IPS-15b (cell line): Measurements from ENCODE around the gene ZSWIM9.

Experiments used
- H3K27me3 ChIP-seq: one replicate; pipeline ENCODE4 v1.6.1; 2013; ENCODE audit warnings: low read length; ENCODE audit not compliant: control insufficient read depth, insufficient read depth
- H3K36me3 ChIP-seq: one replicate; pipeline ENCODE4 v1.6.1; 2013; ENCODE audit warnings: low read length; ENCODE audit not compliant: control insufficient read depth, insufficient read depth
- H3K4me1 ChIP-seq: one replicate; pipeline ENCODE4 v1.6.1; 2013; ENCODE audit warnings: mild to moderate bottlenecking, low read length; ENCODE audit not compliant: control insufficient read depth, insufficient read depth
- H3K4me3 ChIP-seq: one replicate; pipeline ENCODE4 v1.5.1; 2013; ENCODE audit warnings: low read depth, low read length
- H3K9ac ChIP-seq: one replicate; pipeline ENCODE4 v1.6.1; 2013; ENCODE audit warnings: low read depth, mild to moderate bottlenecking, low read length
- H3K9me3 ChIP-seq: one replicate; pipeline ENCODE4 v1.6.1; 2013; ENCODE audit warnings: mild to moderate bottlenecking, low read length; ENCODE audit not compliant: control insufficient read depth, insufficient read depth

ZSWIM9 gene

DNA sequence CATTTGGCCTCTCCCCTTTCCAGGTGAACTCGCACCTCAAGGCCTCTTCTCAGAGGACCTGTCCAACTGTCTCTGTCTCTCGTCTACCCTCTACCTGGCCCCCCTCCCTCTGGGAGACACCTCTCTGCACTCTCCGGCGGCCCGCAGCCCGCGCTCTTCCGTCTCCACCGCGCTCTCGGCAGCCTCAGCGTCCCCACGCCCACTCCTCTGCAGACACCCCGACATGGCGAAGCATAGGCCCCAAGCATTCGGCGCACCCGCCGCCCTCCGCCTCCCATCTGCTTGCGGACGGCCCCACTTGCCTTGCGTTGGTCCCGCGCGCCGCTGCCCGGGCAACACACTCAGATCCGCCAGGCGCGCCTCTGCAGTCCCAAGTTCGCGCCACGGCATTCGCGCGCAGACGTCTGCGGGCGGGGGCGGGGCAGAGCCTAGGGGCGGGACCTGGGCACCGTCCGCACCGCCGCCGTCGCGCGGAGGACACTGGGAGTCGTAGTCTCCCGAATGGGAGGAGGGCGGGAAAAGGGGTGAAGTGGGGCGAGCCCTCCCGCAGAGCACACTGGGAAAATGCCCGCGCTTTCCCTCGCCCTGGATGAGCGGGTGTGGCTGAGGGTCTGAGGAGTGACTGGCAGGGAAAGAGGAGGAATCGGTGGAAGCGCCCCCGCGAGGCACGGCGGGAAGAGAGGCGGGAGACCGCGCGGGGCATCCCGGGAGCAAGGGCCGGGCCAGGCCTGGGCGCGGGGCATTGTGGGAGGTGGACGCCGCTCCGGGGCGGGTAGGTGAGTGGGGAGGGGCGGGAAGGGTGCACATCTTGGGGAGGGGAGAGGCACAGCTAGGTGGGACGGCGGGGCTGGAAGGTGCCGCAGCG is at the start of gene ZSWIM9, which contains the start of gene LIG1:
ZSWIM9 (plus strand) TSS at position 742 of the 865 bp plus-strand sequence. CDS start 1,123 bp downstream, outside the sequence.
LIG1 (minus strand) TSS at position 406 of the 865 bp plus-strand sequence. CDS start 4,778 bp downstream, outside the sequence.
- peak within 1 kb of the TSS; percentile 83 for H3K9ac ChIP-seq
- peak within 1 kb of the TSS; percentile 99 for H3K4me3 ChIP-seq
- peaks cover 5% of the 10 kb centered on the region for H3K36me3 ChIP-seq
- no peaks in the 10 kb centered on the region for H3K9me3 ChIP-seq
- no peaks in the 10 kb centered on the region for H3K27me3 ChIP-seq
- no peaks in the 10 kb centered on the region for H3K4me1 ChIP-seq

DNA sequence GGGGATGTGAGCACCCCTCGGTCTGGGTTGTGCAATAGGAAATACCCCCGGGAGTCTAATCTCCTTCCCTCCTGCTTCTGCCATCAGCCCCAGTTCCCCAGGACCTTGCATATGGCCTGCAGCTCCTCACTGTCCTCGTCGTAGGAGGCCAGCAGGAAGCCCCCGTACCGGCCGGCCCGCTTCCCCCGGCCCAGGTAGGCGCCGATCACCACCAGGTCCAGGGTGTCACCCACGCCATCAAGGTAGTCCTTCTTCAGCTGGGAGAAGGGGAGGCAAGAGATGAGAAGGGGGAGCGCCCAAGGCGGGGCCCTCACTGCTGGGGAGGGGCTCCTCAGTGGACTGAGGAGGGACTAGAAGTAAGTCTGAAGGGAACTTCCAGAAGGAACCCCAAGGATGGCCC is 49.4 kb upstream of the ZSWIM9 start:
- H3K27me3 ChIP-seq: no peaks in the 10 kb centered on the region
- H3K9ac ChIP-seq: no peak overlapping the region
- H3K9me3 ChIP-seq: no peaks in the 10 kb centered on the region
- H3K36me3 ChIP-seq: peaks cover 36% of the 10 kb centered on the region
- H3K4me1 ChIP-seq: no peaks in the 10 kb centered on the region
- H3K4me3 ChIP-seq: no peak overlapping the region

GRCh38 chr19:48121909-48122371 is 48.5 kb upstream of the ZSWIM9 start:
- Histone ChIP-seq H3K4me1 (no peaks in the 10 kb centered on the region), H3K9me3 (no peaks in the 10 kb centered on the region), H3K9ac (no peak overlapping the region), H3K36me3 (peaks cover 36% of the 10 kb centered on the region), H3K27me3 (no peaks in the 10 kb centered on the region), H3K4me3 (no peak overlapping the region)

GRCh38 chr19:48122421-48122820 is 48.1 kb upstream of the ZSWIM9 start:
- no peak overlapping the region for H3K9ac ChIP-seq
- H3K4me1 ChIP-seq: no peaks in the 10 kb centered on the region
- H3K36me3 ChIP-seq: peaks cover 41% of the 10 kb centered on the region
- H3K4me3 ChIP-seq: no peak overlapping the region
- H3K27me3 ChIP-seq: no peaks in the 10 kb centered on the region
- H3K9me3 ChIP-seq: no peaks in the 10 kb centered on the region

GRCh38 chr19:48123907-48124651 is 46.4 kb upstream of the ZSWIM9 start:
- Histone ChIP-seq H3K9me3 (no peaks in the 10 kb centered on the region), H3K9ac (no peak overlapping the region), H3K36me3 (peaks cover 43% of the 10 kb centered on the region), H3K4me1 (no peaks in the 10 kb centered on the region), H3K4me3 (no peak overlapping the region), H3K27me3 (no peaks in the 10 kb centered on the region)

DNA sequence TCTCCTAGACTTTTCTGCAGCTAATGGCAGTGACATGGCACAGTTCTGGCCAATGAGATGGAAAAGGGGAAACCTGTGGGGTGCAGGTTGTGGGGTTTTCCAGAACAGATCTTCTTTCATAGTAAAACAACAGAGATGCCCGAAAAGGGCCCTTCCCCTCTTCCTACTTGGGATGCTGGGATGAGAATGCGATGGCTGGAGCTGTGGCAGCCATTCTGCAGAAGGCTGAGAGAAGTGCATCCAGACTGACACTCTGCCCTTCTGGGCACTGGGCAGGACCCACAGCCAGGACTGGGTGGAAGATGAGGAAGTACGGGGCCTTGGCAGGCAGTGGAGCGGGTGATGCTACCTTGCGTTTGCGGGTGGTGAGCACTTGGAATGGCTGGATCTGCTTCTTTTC is 42.9 kb upstream of the ZSWIM9 start:
- Histone ChIP-seq H3K9ac (no peak overlapping the region), H3K9me3 (no peaks in the 10 kb centered on the region), H3K4me3 (no peak overlapping the region), H3K4me1 (no peaks in the 10 kb centered on the region), H3K36me3 (peaks cover 57% of the 10 kb centered on the region), H3K27me3 (no peaks in the 10 kb centered on the region)

GRCh38 chr19:48133094-48133493 is 37.4 kb upstream of the ZSWIM9 start:
- no peaks in the 10 kb centered on the region for H3K9me3 ChIP-seq
- H3K27me3 ChIP-seq: no peaks in the 10 kb centered on the region
- H3K36me3 ChIP-seq: peaks cover 58% of the 10 kb centered on the region
- no peak overlapping the region for H3K4me3 ChIP-seq
- no peak overlapping the region for H3K9ac ChIP-seq
- no peaks in the 10 kb centered on the region for H3K4me1 ChIP-seq

GRCh38 chr19:48135411-48135810 is 35.1 kb upstream of the ZSWIM9 start:
- peaks cover 53% of the 10 kb centered on the region for H3K36me3 ChIP-seq
- no peaks in the 10 kb centered on the region for H3K9me3 ChIP-seq
- H3K4me3 ChIP-seq: no peak overlapping the region
- H3K4me1 ChIP-seq: no peaks in the 10 kb centered on the region
- H3K27me3 ChIP-seq: no peaks in the 10 kb centered on the region
- H3K9ac ChIP-seq: no peak overlapping the region

DNA sequence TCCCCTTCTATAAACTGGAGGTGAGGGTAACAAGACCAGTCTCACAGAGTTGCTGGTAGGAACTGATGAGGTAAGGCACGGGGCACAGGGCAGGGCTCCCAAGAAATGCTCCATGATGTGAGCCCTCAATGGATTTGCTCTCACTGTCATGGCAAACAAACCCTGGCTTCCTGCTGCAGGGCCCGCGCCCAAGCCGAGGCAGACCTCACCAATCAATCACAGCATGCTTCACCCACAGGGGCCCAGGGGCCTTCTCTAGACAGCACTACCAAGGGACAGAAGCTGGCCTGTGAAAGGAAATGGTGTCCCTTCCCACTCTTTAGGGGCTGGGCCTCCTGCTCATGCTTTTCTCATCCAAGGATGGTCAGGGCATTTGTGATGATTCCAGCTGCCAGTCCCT is 33.9 kb upstream of the ZSWIM9 start:
- Histone ChIP-seq H3K4me3 (no peak overlapping the region), H3K9me3 (no peaks in the 10 kb centered on the region), H3K9ac (no peak overlapping the region), H3K27me3 (no peaks in the 10 kb centered on the region), H3K36me3 (peaks cover 43% of the 10 kb centered on the region), H3K4me1 (no peaks in the 10 kb centered on the region)

- no peak overlapping the region for H3K4me3 ChIP-seq
- H3K9me3 ChIP-seq: no peaks in the 10 kb centered on the region
- H3K9ac ChIP-seq: no peak overlapping the region
- H3K27me3 ChIP-seq: no peaks in the 10 kb centered on the region
- H3K4me1 ChIP-seq: no peaks in the 10 kb centered on the region
- peaks cover 46% of the 10 kb centered on the region for H3K36me3 ChIP-seq
Measured at GRCh38 chr19:48137411-48137810, 33.1 kb upstream of the ZSWIM9 start.

- Histone ChIP-seq H3K4me1 (no peaks in the 10 kb centered on the region), H3K9ac (no peak overlapping the region), H3K9me3 (no peaks in the 10 kb centered on the region), H3K36me3 (peaks cover 43% of the 10 kb centered on the region), H3K4me3 (no peak overlapping the region), H3K27me3 (no peaks in the 10 kb centered on the region)
Measured at GRCh38 chr19:48139053-48139452, 31.4 kb upstream of the ZSWIM9 start.
